ENCODE data around the gene PEX6.

Gene PEX6

DNA sequence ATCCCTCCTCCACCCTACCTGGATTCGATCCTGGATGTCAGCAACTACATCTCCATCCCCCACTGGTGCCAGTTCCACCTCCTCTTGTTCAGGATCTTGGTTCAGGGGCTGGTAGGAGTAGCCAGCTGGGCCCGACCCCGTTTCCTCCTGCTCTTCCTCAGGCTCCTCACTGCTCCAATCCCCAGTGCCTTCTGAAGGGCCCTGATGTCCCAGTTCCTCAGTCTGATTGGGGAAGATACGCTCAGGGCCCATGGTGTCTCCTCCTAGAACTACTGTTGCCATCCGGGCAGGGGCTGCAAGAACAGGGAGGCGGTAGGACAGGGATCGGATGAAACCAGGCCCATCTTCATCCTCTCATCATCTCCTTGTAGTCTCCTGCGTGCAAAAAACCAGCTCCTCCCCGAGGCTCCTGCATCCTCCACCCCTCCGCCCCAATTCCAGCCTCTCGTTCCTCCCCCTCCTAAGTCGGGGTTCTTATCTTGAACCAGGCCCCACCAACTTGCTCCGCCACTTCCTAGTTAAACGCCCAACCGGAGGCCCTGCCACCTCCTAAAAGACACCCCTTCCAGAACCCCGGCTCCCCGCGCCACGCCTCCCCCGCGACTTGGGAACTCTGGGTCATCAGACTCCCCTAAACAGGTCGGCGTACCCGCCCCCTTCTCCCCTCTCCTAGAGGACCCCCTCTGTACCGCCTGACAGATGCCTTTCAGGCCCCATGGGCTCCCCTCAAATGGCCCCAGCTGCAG, 34.3 kb upstream of the PEX6 start:
- DNase-seq (ENCODE audit: low read depth in 2 of 2): peak; percentile 7 to 50
- TF ChIP-seq, protein P1, sequence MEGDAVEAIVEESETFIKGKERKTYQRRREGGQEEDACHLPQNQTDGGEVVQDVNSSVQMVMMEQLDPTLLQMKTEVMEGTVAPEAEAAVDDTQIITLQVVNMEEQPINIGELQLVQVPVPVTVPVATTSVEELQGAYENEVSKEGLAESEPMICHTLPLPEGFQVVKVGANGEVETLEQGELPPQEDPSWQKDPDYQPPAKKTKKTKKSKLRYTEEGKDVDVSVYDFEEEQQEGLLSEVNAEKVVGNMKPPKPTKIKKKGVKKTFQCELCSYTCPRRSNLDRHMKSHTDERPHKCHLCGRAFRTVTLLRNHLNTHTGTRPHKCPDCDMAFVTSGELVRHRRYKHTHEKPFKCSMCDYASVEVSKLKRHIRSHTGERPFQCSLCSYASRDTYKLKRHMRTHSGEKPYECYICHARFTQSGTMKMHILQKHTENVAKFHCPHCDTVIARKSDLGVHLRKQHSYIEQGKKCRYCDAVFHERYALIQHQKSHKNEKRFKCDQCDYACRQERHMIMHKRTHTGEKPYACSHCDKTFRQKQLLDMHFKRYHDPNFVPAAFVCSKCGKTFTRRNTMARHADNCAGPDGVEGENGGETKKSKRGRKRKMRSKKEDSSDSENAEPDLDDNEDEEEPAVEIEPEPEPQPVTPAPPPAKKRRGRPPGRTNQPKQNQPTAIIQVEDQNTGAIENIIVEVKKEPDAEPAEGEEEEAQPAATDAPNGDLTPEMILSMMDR (IDR thresholded peaks at IDR 0.05; ENCODE audit: low read depth, low read length): no peak
- H3K4me3 ChIP-seq (replicated peaks in 1 of 2; ENCODE audit: low read depth in 2 of 2, low read length in 2 of 2): peak overlapping the region; percentile 73 to 96

DNA sequence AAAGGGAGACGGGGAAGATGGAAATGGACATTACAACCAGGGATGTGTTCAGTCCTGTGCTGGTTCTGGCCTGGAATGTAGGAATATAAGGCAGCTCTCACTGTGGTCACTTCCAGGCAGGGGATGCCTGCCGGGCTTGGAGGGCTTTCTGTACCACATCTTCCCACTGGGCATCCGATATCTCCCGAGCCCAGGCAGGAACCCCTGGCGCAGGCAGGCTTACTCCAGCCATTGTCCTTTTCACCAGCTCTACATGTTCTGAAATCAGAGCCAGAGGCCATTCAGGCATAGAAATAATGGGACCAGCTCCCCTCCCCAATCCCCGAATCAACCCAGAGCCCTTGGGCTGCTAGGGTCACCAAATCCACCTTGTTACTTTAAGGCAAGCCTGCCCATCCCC, 33.4 kb upstream of the PEX6 start:
- H3K4me3 ChIP-seq (replicated peaks in 1 of 2; ENCODE audit: low read depth in 2 of 2, low read length in 2 of 2): peak overlapping the region in 1 of 2 donors; percentile 96
- no peak for DNase-seq (ENCODE audit: low read depth in 2 of 2)
- TF ChIP-seq, protein P1 (IDR thresholded peaks at IDR 0.05; ENCODE audit: low read depth, low read length): no peak

DNA sequence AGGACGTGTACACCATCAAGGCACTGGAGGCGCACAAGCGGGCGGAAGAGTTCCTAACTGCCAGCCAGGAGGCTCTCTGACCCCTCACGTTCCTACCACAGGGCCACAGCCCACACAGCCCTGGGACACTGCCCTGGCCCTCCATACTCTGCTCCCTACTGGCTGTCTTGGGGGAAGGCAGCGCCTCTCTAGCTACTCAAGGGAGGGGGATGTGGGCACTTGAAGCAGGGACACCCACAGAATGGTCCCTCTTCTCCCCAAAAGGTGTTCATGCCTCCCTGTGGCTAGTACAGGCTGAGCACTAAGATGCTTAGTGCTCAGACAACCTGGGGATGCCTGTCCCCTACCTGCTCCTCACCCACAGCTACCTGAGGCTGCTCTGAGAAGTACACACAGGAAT, 32.2 kb upstream of the PEX6 start:
- H3K4me3 ChIP-seq (replicated peaks in 1 of 2; ENCODE audit: low read depth in 2 of 2, low read length in 2 of 2): no peak overlapping the region
- TF ChIP-seq, protein P1 (IDR thresholded peaks at IDR 0.05; ENCODE audit: low read depth, low read length): no peak
- no peak for DNase-seq (ENCODE audit: low read depth in 2 of 2)

DNA sequence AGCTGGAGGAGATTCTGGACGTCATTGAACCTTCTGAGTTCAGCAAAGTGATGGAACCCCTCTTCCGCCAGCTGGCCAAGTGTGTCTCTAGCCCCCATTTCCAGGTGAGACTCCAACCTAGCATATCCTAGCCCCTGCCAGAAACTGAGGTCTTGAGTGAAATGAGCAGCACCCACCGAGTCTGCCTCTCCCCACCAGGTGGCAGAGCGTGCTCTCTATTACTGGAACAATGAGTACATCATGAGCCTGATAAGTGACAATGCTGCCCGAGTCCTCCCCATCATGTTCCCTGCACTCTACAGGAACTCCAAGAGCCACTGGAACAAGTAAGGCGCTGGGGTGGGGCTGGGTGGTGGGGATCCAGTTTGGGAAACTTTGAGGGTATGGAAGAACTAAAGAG, 30.1 kb upstream of the PEX6 start:
- no peak overlapping the region for H3K4me3 ChIP-seq (replicated peaks in 1 of 2; ENCODE audit: low read depth in 2 of 2, low read length in 2 of 2)
- peak; percentile 51 for DNase-seq (ENCODE audit: low read depth in 2 of 2)
- TF ChIP-seq, protein P1 (IDR thresholded peaks at IDR 0.05; ENCODE audit: low read depth, low read length): peak; percentile 47

DNA sequence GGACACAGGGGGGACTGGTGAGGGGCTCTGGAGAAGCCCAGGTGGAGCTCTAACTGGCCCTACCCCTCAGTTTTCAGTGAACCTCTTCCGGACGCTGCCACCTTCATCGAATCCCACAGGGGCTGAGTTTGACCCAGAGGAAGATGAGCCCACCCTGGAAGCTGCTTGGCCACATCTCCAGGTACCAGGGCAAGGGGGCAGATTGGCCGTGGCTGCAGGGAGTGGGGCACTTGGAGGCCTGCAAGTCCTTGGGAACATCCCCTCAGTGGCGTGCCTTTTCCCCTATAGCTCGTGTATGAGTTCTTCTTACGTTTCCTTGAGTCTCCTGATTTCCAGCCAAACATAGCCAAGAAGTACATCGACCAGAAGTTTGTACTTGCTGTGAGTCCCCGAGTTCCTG, 28.1 kb upstream of the PEX6 start:
- TF ChIP-seq, protein P1 (IDR thresholded peaks at IDR 0.05; ENCODE audit: low read depth, low read length): no peak
- H3K4me3 ChIP-seq (replicated peaks in 1 of 2; ENCODE audit: low read depth in 2 of 2, low read length in 2 of 2): no peak overlapping the region
- DNase-seq (ENCODE audit: low read depth in 2 of 2): no peak

DNA sequence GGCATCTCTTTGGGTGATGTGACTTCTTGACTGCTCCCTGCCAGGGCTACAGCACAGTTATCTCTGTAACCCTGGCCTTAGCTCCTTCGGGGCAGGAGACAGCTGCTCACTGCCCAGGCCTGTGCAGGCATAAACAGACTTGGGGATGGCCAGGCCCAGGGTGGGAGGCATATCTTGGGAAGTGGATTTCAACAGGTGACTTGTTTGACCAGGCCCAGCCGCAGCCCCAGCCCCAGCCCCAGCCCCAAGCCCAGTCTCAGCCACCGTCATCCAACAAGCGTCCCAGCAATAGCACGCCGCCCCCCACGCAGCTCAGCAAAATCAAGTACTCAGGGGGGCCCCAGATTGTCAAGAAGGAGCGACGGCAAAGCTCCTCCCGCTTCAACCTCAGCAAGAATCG, 27.3 kb upstream of the PEX6 start:
- DNase-seq (ENCODE audit: low read depth in 2 of 2): no peak
- no peak overlapping the region for H3K4me3 ChIP-seq (replicated peaks in 1 of 2; ENCODE audit: low read depth in 2 of 2, low read length in 2 of 2)
- TF ChIP-seq, protein P1 (IDR thresholded peaks at IDR 0.05; ENCODE audit: low read depth, low read length): no peak

DNA sequence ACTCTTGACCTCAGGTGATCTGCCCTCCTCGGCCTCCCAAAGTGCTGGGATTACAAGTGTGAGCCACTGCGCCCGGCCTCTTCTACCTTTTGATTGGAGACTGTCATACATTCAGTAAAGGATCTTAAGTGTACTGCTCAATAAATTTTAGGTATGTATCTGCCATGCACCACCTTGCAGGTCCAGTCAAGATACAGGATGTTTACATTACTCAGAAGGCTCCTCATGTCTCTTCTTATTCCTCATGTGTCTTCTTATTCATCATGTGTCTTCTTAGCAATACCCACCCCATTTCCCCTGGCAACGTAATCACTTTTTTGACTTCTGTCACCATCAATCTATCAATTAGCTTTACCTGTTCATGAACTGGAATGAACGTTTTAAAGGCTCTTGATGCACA, 26.9 kb upstream of the PEX6 start:
- H3K4me3 ChIP-seq (replicated peaks in 1 of 2; ENCODE audit: low read depth in 2 of 2, low read length in 2 of 2): no peak overlapping the region
- TF ChIP-seq, protein P1 (IDR thresholded peaks at IDR 0.05; ENCODE audit: low read depth, low read length): no peak
- DNase-seq (ENCODE audit: low read depth in 2 of 2): no peak

Measured in cardiac fibroblast (primary cell).